ENCODE results near the gene SLC1A3. TPM values are rescaled to one million over a fixed set of nuclear protein-coding genes. Genes with fewer than 3 reads are reported as not detected.

The SLC1A3 gene
- total RNA-seq, 2 donors from 2014 or later = 2.6 to 4.2 TPM

DNA sequence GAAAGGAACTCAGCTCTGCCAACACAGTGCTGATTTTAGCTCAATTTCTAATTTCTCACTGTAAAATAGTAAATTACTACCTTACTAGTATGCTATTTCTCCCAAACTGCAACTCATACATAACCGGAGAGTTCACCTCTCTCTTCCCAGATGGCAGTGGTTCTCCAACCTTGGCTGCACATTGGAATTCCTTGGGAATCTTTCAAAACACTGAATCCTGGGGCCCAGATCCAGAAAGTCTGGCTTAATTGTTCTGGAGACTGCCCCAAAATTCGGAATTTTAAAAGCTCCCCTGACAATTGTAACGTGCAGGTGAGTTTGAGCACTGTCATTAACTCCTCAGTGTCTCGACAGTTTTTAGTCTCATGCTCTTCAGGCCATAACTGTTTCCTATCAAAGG lies 100.3 kb downstream of the SLC1A3 start:
- Mint-ChIP-seq H3K9me3 (peaks cover 11% of the 10 kb centered on the region), H3K27ac (no peak overlapping the region), H3K4me3 (no peak overlapping the region), H3K4me1 (peaks cover 5% of the 10 kb centered on the region), H3K36me3 (ENCODE audit: low read depth) (no peaks in the 10 kb centered on the region), H3K27me3 (ENCODE audit: insufficient read depth) (peaks cover 30% of the 10 kb centered on the region)
- no peak for DNase-seq
- peaks cover 21% of the 10 kb centered on the region for H3K27me3 ChIP-seq (ENCODE audit: control insufficient read depth, insufficient read depth, low read length, poor library complexity, severe bottlenecking)
- WGBS, 2 experiments (ENCODE audit: insufficient coverage in 1 of 2, insufficient read length in 1 of 2) = 81 to 85% methylated on average over 4 of the region's 4 CpGs
- H3K9me3 ChIP-seq (ENCODE audit: control insufficient read depth, low read length) = peaks cover 11% of the 10 kb centered on the region
- no peak overlapping the region for H3K9ac ChIP-seq (ENCODE audit: extremely low read depth, low read length, poor library complexity, severe bottlenecking)
- no peak overlapping the region for H3K27ac ChIP-seq (ENCODE audit: low read depth, low read length)
- no peak overlapping the region for H3K4me3 ChIP-seq (ENCODE audit: low read length)
- H3K36me3 ChIP-seq (ENCODE audit: control insufficient read depth, insufficient read depth, low read length) = no peaks in the 10 kb centered on the region
- H3K4me1 ChIP-seq (ENCODE audit: control insufficient read depth, insufficient read depth, low read length) = peaks cover 2% of the 10 kb centered on the region
- TF ChIP-seq, protein P1, sequence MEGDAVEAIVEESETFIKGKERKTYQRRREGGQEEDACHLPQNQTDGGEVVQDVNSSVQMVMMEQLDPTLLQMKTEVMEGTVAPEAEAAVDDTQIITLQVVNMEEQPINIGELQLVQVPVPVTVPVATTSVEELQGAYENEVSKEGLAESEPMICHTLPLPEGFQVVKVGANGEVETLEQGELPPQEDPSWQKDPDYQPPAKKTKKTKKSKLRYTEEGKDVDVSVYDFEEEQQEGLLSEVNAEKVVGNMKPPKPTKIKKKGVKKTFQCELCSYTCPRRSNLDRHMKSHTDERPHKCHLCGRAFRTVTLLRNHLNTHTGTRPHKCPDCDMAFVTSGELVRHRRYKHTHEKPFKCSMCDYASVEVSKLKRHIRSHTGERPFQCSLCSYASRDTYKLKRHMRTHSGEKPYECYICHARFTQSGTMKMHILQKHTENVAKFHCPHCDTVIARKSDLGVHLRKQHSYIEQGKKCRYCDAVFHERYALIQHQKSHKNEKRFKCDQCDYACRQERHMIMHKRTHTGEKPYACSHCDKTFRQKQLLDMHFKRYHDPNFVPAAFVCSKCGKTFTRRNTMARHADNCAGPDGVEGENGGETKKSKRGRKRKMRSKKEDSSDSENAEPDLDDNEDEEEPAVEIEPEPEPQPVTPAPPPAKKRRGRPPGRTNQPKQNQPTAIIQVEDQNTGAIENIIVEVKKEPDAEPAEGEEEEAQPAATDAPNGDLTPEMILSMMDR (conservative IDR thresholded peaks at IDR 0.05) = no peak

DNA sequence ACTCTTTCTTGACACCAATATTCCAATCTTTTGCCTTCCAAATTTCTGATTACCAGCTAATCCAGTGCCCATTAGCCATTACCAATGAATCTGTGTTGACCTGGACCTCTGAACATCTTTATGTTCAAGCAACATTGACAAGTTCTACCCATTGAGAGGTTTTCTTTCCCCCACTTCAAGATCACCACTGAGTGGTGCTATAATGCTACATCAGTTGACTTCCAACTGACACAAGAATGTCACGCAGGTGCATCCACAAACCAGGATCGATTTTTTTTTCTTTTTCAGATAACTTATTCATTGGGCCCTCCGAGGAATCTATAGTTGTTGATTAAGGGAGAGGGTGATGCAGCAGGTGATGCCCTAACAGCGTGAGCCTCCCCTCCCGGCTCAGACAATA lies 102.6 kb downstream of the SLC1A3 start:
- Histone ChIP-seq H3K4me3 (ENCODE audit: low read length) (no peak overlapping the region), H3K9ac (ENCODE audit: extremely low read depth, low read length, poor library complexity, severe bottlenecking) (no peak overlapping the region), H3K4me1 (ENCODE audit: control insufficient read depth, insufficient read depth, low read length) (no peaks in the 10 kb centered on the region), H3K27ac (ENCODE audit: low read depth, low read length) (no peak overlapping the region), H3K27me3 (ENCODE audit: control insufficient read depth, insufficient read depth, low read length, poor library complexity, severe bottlenecking) (peaks cover 24% of the 10 kb centered on the region), H3K9me3 (ENCODE audit: control insufficient read depth, low read length) (peaks cover 4% of the 10 kb centered on the region), H3K36me3 (ENCODE audit: control insufficient read depth, insufficient read depth, low read length) (no peaks in the 10 kb centered on the region)
- Mint-ChIP-seq H3K27me3 (ENCODE audit: insufficient read depth) (peaks cover 26% of the 10 kb centered on the region), H3K4me3 (no peak overlapping the region), H3K9me3 (peaks cover 6% of the 10 kb centered on the region), H3K4me1 (peaks cover 3% of the 10 kb centered on the region), H3K27ac (no peak overlapping the region), H3K36me3 (ENCODE audit: low read depth) (no peaks in the 10 kb centered on the region)
- DNase-seq = no peak
- TF ChIP-seq, protein P1 (conservative IDR thresholded peaks at IDR 0.05) = peak; percentile 52
- 84% methylated on average over 5 of the region's 5 CpGs; no CpG with 5 or more reads in 1 of the 2 experiments for whole genome bisulfite sequencing, 2 experiments (ENCODE audit: insufficient coverage in 1 of 2, insufficient read length in 1 of 2)

DNA sequence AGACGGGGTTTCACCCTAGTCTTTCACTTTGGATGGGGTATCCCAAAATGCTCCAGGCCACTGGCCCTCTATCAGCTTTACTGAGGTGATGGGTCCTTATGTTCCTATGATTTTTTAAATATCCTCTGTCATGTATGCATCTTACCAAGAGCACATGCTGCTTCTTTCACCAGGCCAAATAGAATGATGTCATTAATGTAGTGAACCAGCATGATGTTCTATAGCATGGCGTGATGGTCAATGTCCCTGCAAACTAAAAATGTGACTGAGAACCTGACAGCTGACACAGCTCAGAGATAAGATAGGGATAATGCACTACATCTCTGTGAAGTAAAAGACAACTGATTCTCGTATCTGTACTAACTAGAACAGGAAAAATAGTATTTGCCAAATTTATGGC lies 103.6 kb downstream of the SLC1A3 start:
- peaks cover 23% of the 10 kb centered on the region for H3K27me3 ChIP-seq (ENCODE audit: control insufficient read depth, insufficient read depth, low read length, poor library complexity, severe bottlenecking)
- Mint-ChIP-seq H3K4me3 (no peak overlapping the region), H3K9me3 (peaks cover 6% of the 10 kb centered on the region), H3K27ac (no peak overlapping the region), H3K36me3 (ENCODE audit: low read depth) (no peaks in the 10 kb centered on the region), H3K4me1 (no peaks in the 10 kb centered on the region), H3K27me3 (ENCODE audit: insufficient read depth) (peaks cover 21% of the 10 kb centered on the region)
- no peaks in the 10 kb centered on the region for H3K36me3 ChIP-seq (ENCODE audit: control insufficient read depth, insufficient read depth, low read length)
- WGBS, 2 experiments (ENCODE audit: insufficient coverage in 1 of 2, insufficient read length in 1 of 2) = 71 to 96% methylated on average over 1 to 3 of the region's 3 CpGs
- H3K4me3 ChIP-seq (ENCODE audit: low read length) = no peak overlapping the region
- TF ChIP-seq, protein P1 (conservative IDR thresholded peaks at IDR 0.05) = no peak
- no peak for DNase-seq
- H3K9ac ChIP-seq (ENCODE audit: extremely low read depth, low read length, poor library complexity, severe bottlenecking) = no peak overlapping the region
- H3K9me3 ChIP-seq (ENCODE audit: control insufficient read depth, low read length) = peaks cover 4% of the 10 kb centered on the region
- H3K27ac ChIP-seq (ENCODE audit: low read depth, low read length) = no peak overlapping the region
- H3K4me1 ChIP-seq (ENCODE audit: control insufficient read depth, insufficient read depth, low read length) = no peaks in the 10 kb centered on the region
